Mesenteric fat pad (tissue), 1 donor: ENCODE data around the gene PCDHGC4. TPM values are rescaled to one million over a fixed set of nuclear protein-coding genes. Genes with fewer than 3 reads are reported as not detected.

Source experiments
- DNase-seq: peaks from one replicate; pipeline ENCODE4 v3.0.0-alpha.2; 2020; ENCODE audit warnings: low spot score
- total RNA-seq: library from RNA; stranded (reverse); fragmentation: NEBNext Ultra II Directional; extraction: Animal tissue kit (Norgen Biotek cat#: 25700); gene quantifications from one replicate; pipeline ENCODE4 v1.2.1, GENCODE V29; 2021
- donor health status: DM: yes; HTN: yes; CAD: no.

Gene PCDHGC4
- total RNA-seq, 1 donor from 2014 or later, result 1.7 TPM

- no peak for DNase-seq
Measured at GRCh38 chr5:141512390-141512910, 27.6 kb downstream of the PCDHGC4 start.

- DNase-seq, result no peak
Measured at GRCh38 chr5:141512911-141513626, 28.2 kb downstream of the PCDHGC4 start.

DNA sequence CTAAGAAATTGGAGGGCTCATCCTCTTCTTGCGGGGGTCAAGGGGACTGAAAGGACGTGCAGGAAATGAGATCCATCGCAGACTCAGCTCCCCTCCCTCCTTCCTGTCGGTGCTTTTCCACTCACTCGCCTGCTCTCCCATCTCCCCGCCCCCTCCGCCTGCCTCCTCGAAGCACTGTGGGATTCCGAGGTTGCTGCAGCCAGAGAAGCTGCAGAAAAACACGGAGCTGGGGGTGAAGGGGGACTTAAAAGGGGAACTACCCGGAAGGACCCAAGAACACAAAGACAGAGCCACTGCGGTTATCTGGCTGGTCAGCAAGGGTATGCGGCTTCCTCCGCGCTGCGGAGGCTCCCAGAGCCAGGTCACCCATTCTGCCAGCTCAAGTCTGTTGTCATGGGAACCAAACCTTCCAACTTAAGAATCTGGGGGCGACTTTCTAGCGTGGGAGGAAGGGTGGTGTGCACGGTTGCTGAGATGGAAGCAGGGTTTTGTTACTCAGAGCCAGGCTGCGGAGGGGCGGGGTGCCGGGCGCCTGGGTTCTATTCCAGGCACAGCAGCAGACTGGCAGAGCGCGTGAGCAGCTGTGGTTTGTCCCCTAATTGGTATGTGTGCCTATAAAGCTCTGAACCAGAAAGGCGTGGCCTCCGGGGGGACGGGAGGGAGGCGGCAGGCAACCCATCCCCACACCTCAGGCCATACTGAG lies 28.9 kb downstream of the PCDHGC4 start:
- DNase-seq, result no peak

- no peak for DNase-seq
Measured at GRCh38 chr5:141514330-141515133, 29.7 kb downstream of the PCDHGC4 start.

DNA sequence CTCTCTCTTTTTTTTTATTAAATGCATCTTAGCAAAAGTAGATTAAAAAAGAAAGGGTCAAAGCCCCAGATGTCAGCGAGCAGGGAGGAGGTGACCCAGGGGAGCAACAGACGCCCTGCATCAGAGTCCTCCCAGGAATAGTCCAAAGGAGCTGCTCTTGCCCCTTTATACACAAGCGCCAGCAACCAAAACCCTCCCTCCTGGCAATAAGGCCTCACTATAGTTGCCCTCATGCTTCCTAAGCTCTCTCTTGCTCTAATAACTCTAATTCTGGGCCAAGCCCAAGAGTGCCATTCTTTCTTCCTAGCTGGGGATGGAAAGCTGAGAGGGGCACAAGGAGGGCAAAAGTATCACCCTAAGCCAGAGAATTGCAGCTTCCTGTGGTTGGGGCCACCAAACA lies 30.3 kb downstream of the PCDHGC4 start:
- no peak for DNase-seq

DNA sequence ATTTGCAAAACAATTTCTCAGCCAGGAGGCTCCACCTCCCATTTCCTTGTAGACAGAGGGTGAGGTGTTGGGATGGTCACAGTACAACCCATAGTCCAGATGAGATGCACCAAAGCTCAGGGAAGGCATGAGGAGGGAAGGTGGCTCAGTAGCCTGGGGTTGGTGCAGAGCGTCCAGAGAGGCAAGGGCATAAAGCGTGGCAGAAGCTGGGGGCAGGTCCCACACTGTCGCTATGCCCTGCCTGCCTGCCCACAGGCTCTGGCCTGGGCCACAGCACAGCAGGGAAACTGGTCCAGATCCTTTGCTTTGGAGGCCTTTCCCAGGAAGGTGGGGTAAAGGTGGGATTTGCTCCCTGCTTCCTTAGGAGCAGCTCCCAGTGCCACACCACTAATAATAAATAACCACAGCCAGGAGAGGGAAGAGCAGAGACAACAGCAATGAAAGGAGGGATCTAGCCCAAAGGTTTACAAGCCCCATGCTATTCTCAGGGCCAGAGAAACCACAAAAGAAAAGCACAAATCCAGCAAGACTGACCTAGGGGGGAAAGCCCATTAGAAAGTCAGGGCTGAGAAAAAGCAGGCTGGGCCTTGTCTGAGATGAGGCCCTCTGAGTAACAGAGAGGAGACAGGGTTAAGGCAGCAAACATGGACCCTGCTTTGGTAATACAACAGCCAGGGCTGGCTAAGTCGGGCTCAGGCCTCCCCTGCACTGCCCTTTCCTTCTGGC lies 31.3 kb downstream of the PCDHGC4 start:
- peak; percentile 69 for DNase-seq

DNA sequence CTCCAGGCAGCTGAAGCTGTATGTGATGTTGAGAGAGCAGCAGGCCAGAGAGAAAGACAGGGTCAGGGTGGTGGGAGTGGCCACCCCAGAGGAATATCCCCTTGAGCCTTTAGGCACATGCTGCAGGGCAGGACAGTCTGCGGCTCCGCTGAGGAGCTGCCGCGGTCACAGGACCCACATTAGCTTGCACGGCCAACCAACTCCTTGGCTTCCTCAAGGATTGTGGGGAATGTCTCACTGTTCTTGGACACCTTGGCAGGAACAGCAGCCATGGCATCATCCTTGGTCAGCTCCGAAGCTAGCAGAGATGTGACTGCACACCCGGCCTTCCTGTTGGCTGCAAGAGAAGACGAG lies 31.8 kb downstream of the PCDHGC4 start:
- peak; percentile 53 for DNase-seq

DNA sequence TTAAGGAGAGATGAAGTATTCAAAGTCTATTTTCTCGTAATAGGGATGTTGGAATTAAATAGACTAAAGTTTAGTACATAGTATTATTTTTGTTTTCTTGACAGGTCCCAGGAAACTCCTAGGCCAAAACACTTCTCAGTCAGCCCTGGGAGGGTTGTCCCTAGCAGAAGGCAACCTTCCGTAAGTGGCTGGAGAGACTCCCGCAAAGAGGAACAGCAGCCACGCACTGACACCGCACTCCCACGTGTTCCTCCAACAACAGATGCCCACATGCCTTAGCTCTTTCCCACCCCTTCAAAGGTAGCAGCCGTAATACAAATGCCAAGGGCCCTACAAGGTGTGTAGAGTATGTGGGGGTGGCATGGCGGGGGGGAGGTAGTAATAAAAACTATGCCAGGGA lies 32.5 kb downstream of the PCDHGC4 start:
- no peak for DNase-seq

GRCh38 chr5:141517880-141518617 lies 33.2 kb downstream of the PCDHGC4 start:
- DNase-seq, result no peak

DNA sequence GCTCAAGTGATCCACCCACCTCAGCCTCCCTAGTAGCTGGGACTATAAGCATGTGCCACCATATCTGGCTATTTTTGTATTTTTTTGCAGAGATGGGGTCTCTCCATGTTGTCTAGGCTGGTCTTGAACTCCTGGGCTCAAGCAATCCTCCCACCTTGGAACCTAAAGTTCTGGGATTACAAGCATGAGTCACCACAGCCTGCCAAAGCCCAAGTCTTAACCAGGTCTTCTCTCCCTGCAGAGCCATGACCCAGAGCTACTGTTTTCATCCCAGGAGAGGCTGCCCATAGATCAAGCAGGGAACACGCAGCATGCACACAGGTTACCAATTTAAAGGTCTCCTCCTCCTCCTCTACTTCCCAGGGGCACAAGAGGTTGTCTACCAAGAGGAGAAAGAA lies 33.8 kb downstream of the PCDHGC4 start:
- no peak for DNase-seq

DNA sequence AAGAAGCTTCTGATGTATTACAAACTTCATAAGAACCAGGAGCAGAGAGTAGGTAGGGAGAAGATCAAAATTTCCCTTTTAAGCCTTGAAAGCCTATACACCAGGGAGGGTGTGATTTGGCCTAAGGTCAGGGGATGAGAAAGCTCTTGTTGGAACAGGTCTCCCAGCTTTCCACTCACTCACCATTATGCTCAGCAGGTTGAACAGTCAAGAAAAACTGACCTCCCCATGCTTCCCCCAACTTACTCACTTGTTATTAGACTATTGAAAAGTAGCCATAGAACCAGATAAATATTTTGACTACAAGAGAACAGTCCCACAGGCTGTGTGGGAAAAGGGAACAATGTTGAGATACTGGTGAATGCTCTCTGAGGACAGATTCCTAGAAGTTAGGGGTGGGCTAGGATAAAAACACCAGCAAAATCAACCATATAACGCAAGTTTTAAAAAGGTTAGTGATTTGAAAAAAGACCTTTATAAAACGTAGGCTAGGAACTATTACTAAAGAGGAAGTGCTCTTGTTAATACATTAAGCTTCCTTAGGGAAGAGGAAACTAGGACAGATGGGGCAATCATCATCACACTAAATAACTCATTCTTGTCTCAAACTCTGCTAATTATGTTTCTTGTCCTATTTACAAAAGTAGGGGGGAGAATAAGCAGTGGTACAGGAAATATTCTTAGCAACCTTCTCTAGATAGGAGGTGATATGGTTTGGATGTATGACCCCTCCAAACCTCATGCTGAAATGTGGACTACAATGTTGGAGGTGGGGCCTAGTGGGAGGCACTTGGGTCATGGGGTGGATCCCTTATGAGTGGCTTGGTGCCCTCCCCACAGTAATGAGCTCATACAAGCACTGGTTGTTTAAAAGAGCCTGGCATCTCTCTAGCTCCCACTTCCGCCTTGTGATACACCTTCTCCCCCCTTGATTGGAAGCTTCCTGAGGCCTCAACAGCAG lies 35.1 kb downstream of the PCDHGC4 start:
- DNase-seq, result peak; percentile 14

DNA sequence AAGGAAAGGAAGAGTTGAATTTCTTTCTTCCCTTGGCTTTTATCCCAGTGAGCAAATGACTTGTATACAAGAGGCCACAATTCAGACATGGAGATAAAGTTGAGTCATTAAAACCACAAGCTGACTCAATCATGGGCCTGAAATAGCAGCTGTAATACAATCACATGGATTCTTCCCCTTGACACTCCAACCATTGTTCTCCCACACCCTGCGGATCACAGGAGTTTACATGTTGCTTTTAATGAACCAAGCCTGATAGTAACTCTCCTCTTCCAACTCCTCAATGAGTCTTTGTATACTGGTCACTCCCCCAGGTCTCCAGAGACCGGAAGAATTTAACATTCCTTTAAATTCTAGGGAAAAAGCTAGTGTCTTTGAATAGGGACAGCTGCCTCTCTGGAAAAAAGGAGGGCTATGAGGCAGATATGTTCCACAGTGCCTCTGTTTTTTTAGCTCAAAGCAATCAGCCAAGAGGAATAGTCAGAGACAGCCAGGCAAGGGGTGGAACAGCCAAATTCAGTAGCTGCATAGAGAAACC lies 36.5 kb downstream of the PCDHGC4 start:
- no peak for DNase-seq

- DNase-seq, result no peak
Measured at GRCh38 chr5:141522301-141522700, 37.5 kb downstream of the PCDHGC4 start.

- no peak for DNase-seq
Measured at GRCh38 chr5:141523991-141524390, 39.2 kb downstream of the PCDHGC4 start.

- DNase-seq, result no peak
Measured at GRCh38 chr5:141524604-141525597, 40.1 kb downstream of the PCDHGC4 start.

GRCh38 chr5:141525653-141526052 lies 40.8 kb downstream of the PCDHGC4 start:
- no peak for DNase-seq

- no peak for DNase-seq
Measured at GRCh38 chr5:141527426-141527825, 42.6 kb downstream of the PCDHGC4 start.
